ENCODE measurements around the gene TRMT1.

Gene TRMT1

GRCh38 chr19:13090511-13091231, 25.9 kb downstream of the TRMT1 start:
- no peak for DNase-seq (ENCODE audit: low spot score)

- DNase-seq (ENCODE audit: low spot score) = no peak
These were observed 26.6 kb downstream of the TRMT1 start for GRCh38 chr19:13089857-13090507.

- no peak for DNase-seq (ENCODE audit: low spot score)
These were observed 27.2 kb downstream of the TRMT1 start for GRCh38 chr19:13089139-13089856.

- no peak for DNase-seq (ENCODE audit: low spot score)
These were observed 28.6 kb downstream of the TRMT1 start for GRCh38 chr19:13087795-13088537.

GRCh38 chr19:13087295-13087694, 29.2 kb downstream of the TRMT1 start:
- no peak for DNase-seq (ENCODE audit: low spot score)

- DNase-seq (ENCODE audit: low spot score) = no peak
These were observed 30.2 kb downstream of the TRMT1 start for GRCh38 chr19:13086341-13086740.

GRCh38 chr19:13085666-13086065, 30.9 kb downstream of the TRMT1 start:
- DNase-seq (ENCODE audit: low spot score) = no peak

- no peak for DNase-seq (ENCODE audit: low spot score)
These were observed 32.9 kb downstream of the TRMT1 start for GRCh38 chr19:13083627-13084026.

- DNase-seq (ENCODE audit: low spot score) = no peak
These were observed 33.5 kb downstream of the TRMT1 start for GRCh38 chr19:13083008-13083404.

- DNase-seq (ENCODE audit: low spot score) = peak; percentile 75
These were observed 34.1 kb downstream of the TRMT1 start for GRCh38 chr19:13082192-13083007.

GRCh38 chr19:13079542-13079986, 37.0 kb downstream of the TRMT1 start:
- DNase-seq (ENCODE audit: low spot score) = peak; percentile 59

GRCh38 chr19:13078897-13079541, 37.5 kb downstream of the TRMT1 start:
- no peak for DNase-seq (ENCODE audit: low spot score)

GRCh38 chr19:13078381-13078780, 38.2 kb downstream of the TRMT1 start:
- no peak for DNase-seq (ENCODE audit: low spot score)

GRCh38 chr19:13077240-13077639, 39.3 kb downstream of the TRMT1 start:
- no peak for DNase-seq (ENCODE audit: low spot score)

- no peak for DNase-seq (ENCODE audit: low spot score)
These were observed 39.8 kb downstream of the TRMT1 start for GRCh38 chr19:13076787-13077186.

- no peak for DNase-seq (ENCODE audit: low spot score)
These were observed 40.2 kb downstream of the TRMT1 start for GRCh38 chr19:13076320-13076719.

GRCh38 chr19:13074378-13074777, 42.2 kb downstream of the TRMT1 start:
- no peak for DNase-seq (ENCODE audit: low spot score)

- no peak for DNase-seq (ENCODE audit: low spot score)
These were observed 43.3 kb downstream of the TRMT1 start for GRCh38 chr19:13073263-13073662.

GRCh38 chr19:13072188-13072908, 44.2 kb downstream of the TRMT1 start:
- no peak for DNase-seq (ENCODE audit: low spot score)
